Osteoblast (primary cell): Measurements from ENCODE around the gene STEAP3. TPM values are rescaled to one million over a fixed set of nuclear protein-coding genes. Genes with fewer than 3 reads are reported as not detected.

Experiments
- DNase-seq: peaks from one replicate; pipeline ENCODE4 v3.0.0; 2011; ENCODE audit warnings: low spot score, mixed read lengths; ENCODE audit not compliant: insufficient read length; ENCODE audit errors: missing footprints
- H2AFZ ChIP-seq: 2 replicates; pipeline ENCODE4 v1.6.0; 2011; ENCODE audit warnings: mild to moderate bottlenecking, low read length
- H3K27ac ChIP-seq: 2 replicates; pipeline ENCODE4 v1.5.1; 2011; ENCODE audit warnings: mild to moderate bottlenecking, low read depth, low read length, moderate library complexity
- H3K27me3 ChIP-seq: 2 replicates; pipeline ENCODE4 v1.6.0; 2012; ENCODE audit warnings: mild to moderate bottlenecking, control low read depth, inconsistent platforms, low read length, moderate library complexity; ENCODE audit not compliant: insufficient read depth
- H3K36me3 ChIP-seq: 2 replicates; pipeline ENCODE4 v1.5.1; 2011; ENCODE audit warnings: mild to moderate bottlenecking, low read length, control low read depth, moderate library complexity; ENCODE audit not compliant: insufficient read depth
- H3K4me1 ChIP-seq: 2 replicates; pipeline ENCODE4 v1.5.1; 2011; ENCODE audit warnings: mild to moderate bottlenecking, low read length, control low read depth, moderate library complexity; ENCODE audit not compliant: insufficient read depth
- H3K4me2 ChIP-seq: 2 replicates; pipeline ENCODE4 v1.6.0; 2011; ENCODE audit warnings: mild to moderate bottlenecking, low read length; ENCODE audit not compliant: insufficient read depth
- H3K4me3 ChIP-seq: fragments of 200-600 bp; sonication (generic); 3 replicates; pipeline ENCODE4 v1.5.1; 2012; ENCODE audit warnings: mild to moderate bottlenecking, low read length, inconsistent platforms; ENCODE audit not compliant: insufficient read depth
- H3K79me2 ChIP-seq: 2 replicates; pipeline ENCODE4 v1.6.0; 2012; ENCODE audit warnings: mild to moderate bottlenecking, low read length, control low read depth, inconsistent platforms; ENCODE audit not compliant: insufficient read depth
- H3K9me3 ChIP-seq: 2 replicates; pipeline ENCODE4 v1.5.1; 2011; ENCODE audit warnings: low read depth, low read length, control low read depth
- H4K20me1 ChIP-seq: 2 replicates; pipeline ENCODE4 v1.6.0; 2012; ENCODE audit warnings: mild to moderate bottlenecking, low read length, control low read depth; ENCODE audit not compliant: insufficient read depth
- CTCF ChIP-seq: IDR thresholded peaks from 2 replicates; pipeline ENCODE4 v1.5.1; 2011; ENCODE audit warnings: mild to moderate bottlenecking, low read depth, low read length, moderate library complexity; ENCODE audit errors: extremely low read depth
- total RNA-seq: library from RNA; depleted of rRNA; stranded (reverse); fragments of >200 nt; gene quantifications from 2 replicates; pipeline ENCODE4 v1.2.3, GENCODE V29; 2012

The STEAP3 gene
- total RNA-seq, 1 donor, result 40.9 TPM

DNA sequence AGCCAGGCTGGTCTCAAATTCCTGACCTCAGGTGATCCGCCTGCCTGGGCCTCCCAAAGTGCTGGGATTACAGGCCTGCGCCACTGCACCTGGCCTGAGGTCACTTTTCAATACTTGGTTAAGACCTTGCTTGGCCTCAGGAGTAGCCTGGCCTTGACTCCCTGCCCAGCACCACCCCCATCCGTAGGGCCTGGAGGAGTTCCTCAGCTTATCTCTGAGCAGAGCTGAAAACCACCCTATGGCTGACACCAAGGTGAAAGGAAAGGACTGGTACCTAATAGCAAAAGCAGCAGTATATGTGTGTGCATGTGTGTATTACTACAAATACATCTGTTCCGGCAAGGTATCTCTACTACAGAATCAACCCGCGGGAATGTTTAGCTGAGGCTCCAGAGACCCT lies 56.0 kb downstream of the STEAP3 start:
- Histone ChIP-seq H2AFZ (no peak overlapping the region), H3K27me3 (no peaks in the 10 kb centered on the region), H3K4me3 (no peak overlapping the region), H3K4me1 (peaks cover 10% of the 10 kb centered on the region), H3K36me3 (no peaks in the 10 kb centered on the region), H3K27ac (no peak overlapping the region), H3K9me3 (no peaks in the 10 kb centered on the region), H3K79me2 (no peaks in the 10 kb centered on the region), H4K20me1 (no peaks in the 10 kb centered on the region), H3K4me2 (no peak overlapping the region)
- TF ChIP-seq CTCF, result no peak
- DNase-seq, result no peak

DNA sequence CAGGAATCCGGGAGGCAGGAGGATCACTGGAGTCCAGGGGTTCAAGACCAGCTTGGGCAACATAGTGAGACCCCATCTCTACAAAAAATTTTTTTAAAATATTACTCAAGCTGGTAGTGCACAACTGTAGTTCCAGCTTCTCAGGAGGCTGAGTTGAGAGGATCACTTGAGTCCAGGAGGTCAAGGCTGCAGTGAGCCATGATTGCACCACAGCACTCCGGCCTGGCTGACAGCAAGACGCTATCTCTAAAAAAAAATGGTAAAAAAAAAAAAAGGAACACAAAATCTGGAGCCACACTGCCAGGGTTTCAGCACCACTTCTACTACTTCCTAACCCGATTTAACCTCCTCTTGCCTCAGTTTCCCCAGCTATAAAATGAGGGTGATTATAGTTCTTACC lies 57.0 kb downstream of the STEAP3 start:
- no peak overlapping the region for H2AFZ ChIP-seq
- H3K79me2 ChIP-seq, result no peaks in the 10 kb centered on the region
- no peaks in the 10 kb centered on the region for H4K20me1 ChIP-seq
- DNase-seq, result no peak
- no peaks in the 10 kb centered on the region for H3K9me3 ChIP-seq
- TF ChIP-seq CTCF, result no peak
- no peaks in the 10 kb centered on the region for H3K36me3 ChIP-seq
- no peak overlapping the region for H3K27ac ChIP-seq
- H3K4me1 ChIP-seq, result peaks cover 10% of the 10 kb centered on the region
- no peak overlapping the region for H3K4me2 ChIP-seq
- no peak overlapping the region for H3K4me3 ChIP-seq
- no peaks in the 10 kb centered on the region for H3K27me3 ChIP-seq

- Histone ChIP-seq H3K27me3 (no peaks in the 10 kb centered on the region), H3K9me3 (no peaks in the 10 kb centered on the region), H3K4me3 (no peak overlapping the region), H3K36me3 (no peaks in the 10 kb centered on the region), H3K4me2 (no peak overlapping the region), H4K20me1 (no peaks in the 10 kb centered on the region), H3K27ac (no peak overlapping the region), H3K79me2 (no peaks in the 10 kb centered on the region), H3K4me1 (peaks cover 10% of the 10 kb centered on the region), H2AFZ (no peak overlapping the region)
- no peak for DNase-seq
- no peak for TF ChIP-seq CTCF
Observed at GRCh38 chr2:119282146-119282995, 58.7 kb downstream of the STEAP3 start.

DNA sequence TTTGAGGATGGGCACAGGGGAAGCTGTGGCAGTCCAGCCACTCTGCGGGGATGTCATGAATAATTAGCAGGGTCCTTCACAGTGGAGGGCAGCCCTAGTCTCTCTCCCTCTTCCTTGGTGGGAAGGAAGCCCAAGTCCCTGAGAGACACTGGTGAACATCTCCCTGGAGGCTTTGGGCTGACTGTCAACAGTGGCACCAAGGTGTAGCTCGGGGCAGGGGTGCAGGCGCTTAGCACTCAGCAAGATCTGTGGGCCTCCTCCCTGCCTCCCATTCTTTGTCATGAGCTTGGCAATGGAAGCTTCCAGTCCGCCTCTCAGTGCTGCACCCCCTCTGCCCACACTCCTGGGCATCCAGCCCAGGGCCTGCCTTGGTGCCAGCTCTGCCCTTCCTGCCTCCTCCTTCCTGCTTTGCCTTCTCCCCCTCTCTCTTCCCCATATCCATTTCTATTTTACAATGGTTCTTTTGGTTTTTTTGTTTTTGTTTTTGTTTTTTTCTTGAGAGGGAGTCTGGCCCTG lies 59.4 kb downstream of the STEAP3 start:
- Histone ChIP-seq H3K27ac (peak overlapping the region; percentile 81), H4K20me1 (no peaks in the 10 kb centered on the region), H3K4me1 (peaks cover 10% of the 10 kb centered on the region), H3K4me2 (no peak overlapping the region), H3K9me3 (no peaks in the 10 kb centered on the region), H3K4me3 (no peak overlapping the region), H2AFZ (peak overlapping the region; percentile 56), H3K36me3 (no peaks in the 10 kb centered on the region), H3K27me3 (no peaks in the 10 kb centered on the region), H3K79me2 (no peaks in the 10 kb centered on the region)
- DNase-seq, result peak; percentile 49
- no peak for TF ChIP-seq CTCF
